Astrocyte (in vitro differentiated cells and primary cell): ENCODE measurements around the gene TNFRSF1B. TPM values are rescaled to one million over a fixed set of nuclear protein-coding genes. Genes with fewer than 3 reads are reported as not detected.

Source experiments
- DNase-seq: peaks from one replicate; pipeline ENCODE4 v3.0.0-alpha.2; 2010; ENCODE audit warnings: low read depth
- FAIRE-seq: peaks from 2 replicates; lab custom pipeline; 2011; peaks lifted over from hg19 to GRCh38; lab: Jason Lieb, UNC
- H2AFZ ChIP-seq: 2 replicates; pipeline ENCODE4 v1.6.0; 2012; ENCODE audit warnings: low read depth, low read length, inconsistent platforms
- H3K27ac ChIP-seq: 2 replicates; pipeline ENCODE4 v1.5.1; 2011; ENCODE audit warnings: low read depth, low read length, inconsistent platforms
- H3K27me3 ChIP-seq: 2 replicates; pipeline ENCODE4 v1.6.0; 2011; ENCODE audit warnings: low read length, inconsistent platforms; ENCODE audit not compliant: insufficient read depth
- H3K36me3 ChIP-seq: 2 replicates; pipeline ENCODE4 v1.5.1; 2011; ENCODE audit warnings: low read length, inconsistent platforms; ENCODE audit not compliant: insufficient read depth
- H3K4me1 ChIP-seq: 2 replicates; pipeline ENCODE4 v1.5.1; 2011; ENCODE audit warnings: low read length, inconsistent platforms; ENCODE audit not compliant: insufficient read depth
- H3K4me2 ChIP-seq: 2 replicates; pipeline ENCODE4 v1.6.0; 2012; ENCODE audit warnings: low read length, inconsistent platforms
- H3K4me3 ChIP-seq: 2 replicates; pipeline ENCODE4 v1.5.1; 2011; ENCODE audit warnings: low read depth, mild to moderate bottlenecking, low read length, inconsistent platforms; ENCODE audit not compliant: insufficient read depth
- H3K79me2 ChIP-seq: 2 replicates; pipeline ENCODE4 v1.6.0; 2012; ENCODE audit warnings: mild to moderate bottlenecking, low read length, inconsistent platforms; ENCODE audit not compliant: insufficient read depth
- H3K9ac ChIP-seq: 2 replicates; pipeline ENCODE4 v1.6.0; 2012; ENCODE audit warnings: mild to moderate bottlenecking, low read length, inconsistent platforms
- H3K9me3 ChIP-seq: 2 replicates; pipeline ENCODE4 v1.5.1; 2012; ENCODE audit warnings: low read depth, mild to moderate bottlenecking, low read length, inconsistent platforms; ENCODE audit not compliant: insufficient read depth
- H4K20me1 ChIP-seq: 2 replicates; pipeline ENCODE4 v1.6.0; 2012; ENCODE audit warnings: low read length, inconsistent platforms; ENCODE audit not compliant: insufficient read depth
- H3K27ac Mint-ChIP-seq: one replicate; pipeline ENCODE4 v1.8.0; 2021; ENCODE audit warnings: mild to moderate bottlenecking, mixed read lengths; ENCODE audit not compliant: unreplicated experiment
- H3K27me3 Mint-ChIP-seq: one replicate; pipeline ENCODE4 v1.8.0; 2021; ENCODE audit warnings: low read depth, mixed read lengths; ENCODE audit not compliant: unreplicated experiment
- H3K36me3 Mint-ChIP-seq: one replicate; pipeline ENCODE4 v1.8.0; 2021; ENCODE audit warnings: low read depth, mixed read lengths; ENCODE audit not compliant: unreplicated experiment
- H3K4me1 Mint-ChIP-seq: one replicate; pipeline ENCODE4 v1.8.0; 2021; ENCODE audit warnings: low read depth, mixed read lengths; ENCODE audit not compliant: unreplicated experiment
- H3K4me3 Mint-ChIP-seq: one replicate; pipeline ENCODE4 v1.8.0; 2021; ENCODE audit warnings: mild to moderate bottlenecking, moderate library complexity, mixed read lengths; ENCODE audit not compliant: unreplicated experiment
- H3K9me3 Mint-ChIP-seq: one replicate; pipeline ENCODE4 v1.8.0; 2021; ENCODE audit warnings: mild to moderate bottlenecking, mixed read lengths; ENCODE audit not compliant: unreplicated experiment
- EZH2 ChIP-seq: IDR thresholded peaks from 2 replicates; pipeline ENCODE4 v1.6.1; 2012; ENCODE audit warnings: mild to moderate bottlenecking, low read length, inconsistent platforms; ENCODE audit not compliant: insufficient read depth
- total RNA-seq: library from RNA; stranded (reverse); gene quantifications from 2 replicates; pipeline ENCODE4 v1.2.1, GENCODE V29; 2021
- TF ChIP-seq, protein P1 (sequence below): IDR thresholded peaks from 2 replicates; pipeline ENCODE4 v1.5.1; 2011; ENCODE audit warnings: low read depth, mild to moderate bottlenecking, inconsistent platforms, low read length, moderate library complexity; ENCODE audit not compliant: insufficient read depth

TNFRSF1B gene
- total RNA-seq, 1 donor from 2014 or later = 0.09 TPM

DNA sequence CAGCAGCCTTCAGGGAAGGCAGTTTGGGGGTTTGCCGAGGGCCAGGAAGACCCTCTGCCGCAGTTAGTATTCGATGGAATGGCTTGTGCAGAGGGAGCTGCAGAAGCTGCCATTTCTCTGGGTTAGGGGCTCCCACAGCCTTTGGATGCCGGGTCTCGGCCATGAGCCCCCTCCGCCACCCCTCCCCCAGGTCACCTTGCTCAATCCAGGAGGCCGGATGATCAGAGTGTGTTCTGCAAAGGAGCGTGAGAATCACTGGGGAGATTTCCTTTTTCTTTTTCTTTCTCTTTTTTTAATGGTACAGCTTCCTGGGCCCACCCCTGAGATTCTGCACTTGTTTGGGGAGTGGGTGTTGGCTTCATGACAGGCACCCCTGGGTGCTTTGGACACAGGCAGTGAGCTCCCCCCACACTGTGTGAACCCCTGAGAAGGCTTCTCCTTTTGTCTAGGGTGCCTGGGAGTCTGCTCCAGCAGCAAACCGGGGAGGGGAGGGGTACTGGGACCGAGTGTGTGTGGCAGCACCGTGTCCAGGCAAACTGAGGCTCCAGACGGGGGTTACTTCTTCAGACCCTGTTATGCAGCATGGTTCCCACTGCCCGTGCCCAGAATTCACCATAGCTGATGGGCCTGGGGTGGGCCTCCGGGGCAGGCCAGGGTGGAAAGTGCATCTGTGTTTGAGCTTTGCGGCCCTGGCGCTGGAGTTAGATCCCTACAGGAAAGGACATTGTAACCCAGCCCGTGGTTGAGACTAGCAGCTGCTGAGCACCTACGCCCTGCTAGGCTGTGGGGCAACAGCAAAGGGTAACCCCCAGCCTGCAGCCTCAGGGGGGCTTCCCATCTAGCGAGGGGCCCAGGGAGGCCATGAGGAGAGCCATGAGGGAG lies 18.5 kb downstream of the TNFRSF1B start:
- Histone ChIP-seq H3K36me3 (no peaks in the 10 kb centered on the region), H2AFZ (peak overlapping the region; percentile 85), H3K4me1 (peaks cover 13% of the 10 kb centered on the region), H3K4me3 (no peak overlapping the region), H3K79me2 (no peaks in the 10 kb centered on the region), H4K20me1 (no peaks in the 10 kb centered on the region), H3K27ac (no peak overlapping the region), H3K9ac (peak overlapping the region; percentile 69), H3K4me2 (peak overlapping the region; percentile 62), H3K27me3 (peaks cover 6% of the 10 kb centered on the region), H3K9me3 (no peaks in the 10 kb centered on the region)
- Mint-ChIP-seq H3K36me3 (no peaks in the 10 kb centered on the region), H3K4me3 (no peak overlapping the region), H3K9me3 (no peaks in the 10 kb centered on the region), H3K27ac (peak overlapping the region; percentile 75), H3K27me3 (peaks cover 39% of the 10 kb centered on the region), H3K4me1 (peaks cover 10% of the 10 kb centered on the region)
- DNase-seq = no peak
- TF ChIP-seq, protein P1, sequence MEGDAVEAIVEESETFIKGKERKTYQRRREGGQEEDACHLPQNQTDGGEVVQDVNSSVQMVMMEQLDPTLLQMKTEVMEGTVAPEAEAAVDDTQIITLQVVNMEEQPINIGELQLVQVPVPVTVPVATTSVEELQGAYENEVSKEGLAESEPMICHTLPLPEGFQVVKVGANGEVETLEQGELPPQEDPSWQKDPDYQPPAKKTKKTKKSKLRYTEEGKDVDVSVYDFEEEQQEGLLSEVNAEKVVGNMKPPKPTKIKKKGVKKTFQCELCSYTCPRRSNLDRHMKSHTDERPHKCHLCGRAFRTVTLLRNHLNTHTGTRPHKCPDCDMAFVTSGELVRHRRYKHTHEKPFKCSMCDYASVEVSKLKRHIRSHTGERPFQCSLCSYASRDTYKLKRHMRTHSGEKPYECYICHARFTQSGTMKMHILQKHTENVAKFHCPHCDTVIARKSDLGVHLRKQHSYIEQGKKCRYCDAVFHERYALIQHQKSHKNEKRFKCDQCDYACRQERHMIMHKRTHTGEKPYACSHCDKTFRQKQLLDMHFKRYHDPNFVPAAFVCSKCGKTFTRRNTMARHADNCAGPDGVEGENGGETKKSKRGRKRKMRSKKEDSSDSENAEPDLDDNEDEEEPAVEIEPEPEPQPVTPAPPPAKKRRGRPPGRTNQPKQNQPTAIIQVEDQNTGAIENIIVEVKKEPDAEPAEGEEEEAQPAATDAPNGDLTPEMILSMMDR = no peak
- TF ChIP-seq EZH2 = no peak
- FAIRE-seq = no peak

DNA sequence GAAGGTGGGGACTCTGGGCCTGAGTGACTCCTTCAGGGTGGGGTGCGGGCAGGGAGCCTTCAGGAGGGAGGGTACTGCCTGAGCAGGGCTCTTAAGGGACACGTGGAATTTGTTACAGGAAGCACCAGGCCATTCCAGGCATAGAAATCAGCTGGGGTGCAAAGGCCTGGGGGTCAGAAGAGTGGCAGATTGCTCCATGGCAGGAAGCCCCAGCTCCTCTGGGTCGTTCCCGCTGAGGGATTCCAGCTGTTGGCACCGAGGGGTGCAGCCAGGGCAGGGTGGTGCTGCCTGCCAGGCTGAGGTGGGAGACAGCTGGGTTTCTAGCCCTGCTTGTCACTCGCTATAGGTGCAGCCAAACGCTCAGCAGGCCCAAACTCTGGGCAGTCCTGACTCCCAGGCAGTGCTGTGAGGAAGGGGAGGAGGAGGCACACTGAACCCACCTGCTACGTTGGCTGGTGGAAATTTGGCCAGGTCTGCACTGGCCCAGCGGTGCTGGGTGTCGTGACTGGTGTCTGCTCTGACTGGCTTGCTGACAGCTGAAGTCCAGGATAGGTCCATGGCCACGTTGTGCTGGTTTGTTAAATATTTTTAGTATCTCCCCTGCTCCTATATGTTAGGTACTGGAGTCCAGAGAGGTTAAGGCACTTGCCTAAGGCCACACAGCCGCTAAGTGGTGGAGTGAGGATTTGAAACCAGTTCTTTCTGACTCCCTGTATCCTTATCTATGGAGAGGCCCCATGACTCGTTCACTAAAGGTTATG lies 19.3 kb downstream of the TNFRSF1B start:
- no peak overlapping the region for H3K27ac ChIP-seq
- H3K9ac ChIP-seq = no peak overlapping the region
- Mint-ChIP-seq H3K9me3 (no peaks in the 10 kb centered on the region), H3K27ac (no peak overlapping the region), H3K36me3 (no peaks in the 10 kb centered on the region), H3K4me1 (peaks cover 10% of the 10 kb centered on the region), H3K27me3 (peaks cover 37% of the 10 kb centered on the region), H3K4me3 (no peak overlapping the region)
- H3K27me3 ChIP-seq = peaks cover 9% of the 10 kb centered on the region
- H3K4me1 ChIP-seq = peaks cover 13% of the 10 kb centered on the region
- no peak for FAIRE-seq
- H3K79me2 ChIP-seq = no peaks in the 10 kb centered on the region
- H3K36me3 ChIP-seq = no peaks in the 10 kb centered on the region
- H4K20me1 ChIP-seq = no peaks in the 10 kb centered on the region
- H2AFZ ChIP-seq = no peak overlapping the region
- no peak for DNase-seq
- H3K9me3 ChIP-seq = no peaks in the 10 kb centered on the region
- no peak for TF ChIP-seq EZH2
- H3K4me2 ChIP-seq = no peak overlapping the region
- H3K4me3 ChIP-seq = no peak overlapping the region

DNA sequence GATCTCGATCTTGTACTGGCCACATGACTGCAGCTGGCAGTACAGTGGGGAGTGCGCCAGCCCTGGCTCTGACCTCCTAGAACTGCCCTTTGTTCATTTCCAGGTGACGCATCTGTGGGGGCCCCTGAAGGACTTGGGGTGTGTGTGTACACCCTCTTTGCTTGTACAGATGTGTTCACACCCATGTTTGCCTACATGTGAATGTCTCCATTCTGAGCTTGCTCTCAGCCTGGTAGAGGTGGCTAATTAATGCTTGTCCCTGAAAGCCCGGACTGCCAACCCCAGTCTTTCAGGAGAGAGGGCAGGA lies 19.8 kb downstream of the TNFRSF1B start:
- Histone ChIP-seq H3K4me2 (no peak overlapping the region), H2AFZ (no peak overlapping the region), H4K20me1 (no peaks in the 10 kb centered on the region), H3K36me3 (no peaks in the 10 kb centered on the region), H3K79me2 (no peaks in the 10 kb centered on the region), H3K27me3 (peaks cover 9% of the 10 kb centered on the region), H3K4me3 (no peak overlapping the region), H3K9ac (no peak overlapping the region), H3K9me3 (no peaks in the 10 kb centered on the region), H3K27ac (no peak overlapping the region), H3K4me1 (peaks cover 13% of the 10 kb centered on the region)
- TF ChIP-seq, protein P1 = no peak
- no peak for TF ChIP-seq EZH2
- Mint-ChIP-seq H3K36me3 (no peaks in the 10 kb centered on the region), H3K27me3 (peaks cover 41% of the 10 kb centered on the region), H3K4me1 (peaks cover 10% of the 10 kb centered on the region), H3K27ac (no peak overlapping the region), H3K4me3 (no peak overlapping the region), H3K9me3 (no peaks in the 10 kb centered on the region)
- DNase-seq (no peak), FAIRE-seq (no peak)
